WERI-Rb-1 (cell line): Measurements from ENCODE around the gene ZMYND10.

Experiments used
- DNase-seq: peaks from one replicate; pipeline ENCODE4 v3.0.0-alpha.2; 2020
- H3K27ac ChIP-seq: fragments of 250-450 bp; sonication (Bioruptor Pico); 2 replicates; pipeline ENCODE4 v1.5.1; 2020; ENCODE audit warnings: mild to moderate bottlenecking, moderate library complexity
- H3K27me3 ChIP-seq: fragments of 250-450 bp; sonication (Bioruptor Pico); 2 replicates; pipeline ENCODE4 v1.5.1; 2021; ENCODE audit warnings: mild to moderate bottlenecking, low read depth, moderate library complexity; ENCODE audit not compliant: insufficient read depth, severe bottlenecking
- H3K36me3 ChIP-seq: fragments of 250-450 bp; sonication (Bioruptor Pico); 2 replicates; pipeline ENCODE4 v1.5.1; 2020; ENCODE audit warnings: mild to moderate bottlenecking, moderate library complexity
- H3K4me3 ChIP-seq: 2 replicates; pipeline ENCODE4 v1.5.1; 2011; ENCODE audit warnings: low read depth, mild to moderate bottlenecking, control low read depth, low read length
- H3K9me3 ChIP-seq: fragments of 250-450 bp; sonication (Bioruptor Pico); 2 replicates; pipeline ENCODE4 v1.5.1; 2021; ENCODE audit warnings: mild to moderate bottlenecking, moderate library complexity; ENCODE audit not compliant: severe bottlenecking
- TF ChIP-seq, protein P1 (sequence below): IDR thresholded peaks from 2 replicates; pipeline ENCODE4 v1.5.1; 2011; ENCODE audit warnings: low read depth, mild to moderate bottlenecking, control low read depth, inconsistent platforms, low read length

Gene ZMYND10

DNA sequence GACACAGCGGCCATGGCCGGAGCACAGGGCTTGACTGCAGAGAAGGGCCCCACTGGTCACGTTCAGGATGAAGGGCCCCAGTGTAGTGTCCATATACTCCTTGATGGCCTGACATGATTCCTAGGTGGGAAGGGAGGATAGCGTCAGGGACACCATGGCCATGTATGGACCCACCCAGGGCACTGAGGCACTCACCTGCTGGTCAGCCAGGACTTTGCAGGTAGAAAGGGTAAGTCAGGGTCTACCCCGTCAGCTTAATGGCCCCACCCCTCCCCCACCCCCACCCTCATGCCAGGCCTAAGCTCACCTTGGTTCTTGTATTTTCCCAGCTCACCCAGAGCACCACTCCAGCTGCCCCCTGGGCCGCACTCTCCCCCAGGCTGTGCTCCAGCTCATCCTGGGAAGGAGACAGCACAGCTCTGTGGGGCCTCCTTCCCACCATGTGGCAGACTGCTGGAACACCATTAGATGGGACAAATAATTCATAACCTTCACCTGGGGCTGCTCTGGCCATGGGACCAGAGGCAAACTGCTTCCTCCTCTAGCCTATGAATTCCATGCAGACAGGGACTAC is 44.8 kb downstream of the ZMYND10 start:
- no peak for DNase-seq
- Histone ChIP-seq H3K36me3 (no peaks in the 10 kb centered on the region), H3K9me3 (no peaks in the 10 kb centered on the region), H3K4me3 (no peak overlapping the region), H3K27me3 (no peaks in the 10 kb centered on the region), H3K27ac (no peak overlapping the region)
- TF ChIP-seq, protein P1, sequence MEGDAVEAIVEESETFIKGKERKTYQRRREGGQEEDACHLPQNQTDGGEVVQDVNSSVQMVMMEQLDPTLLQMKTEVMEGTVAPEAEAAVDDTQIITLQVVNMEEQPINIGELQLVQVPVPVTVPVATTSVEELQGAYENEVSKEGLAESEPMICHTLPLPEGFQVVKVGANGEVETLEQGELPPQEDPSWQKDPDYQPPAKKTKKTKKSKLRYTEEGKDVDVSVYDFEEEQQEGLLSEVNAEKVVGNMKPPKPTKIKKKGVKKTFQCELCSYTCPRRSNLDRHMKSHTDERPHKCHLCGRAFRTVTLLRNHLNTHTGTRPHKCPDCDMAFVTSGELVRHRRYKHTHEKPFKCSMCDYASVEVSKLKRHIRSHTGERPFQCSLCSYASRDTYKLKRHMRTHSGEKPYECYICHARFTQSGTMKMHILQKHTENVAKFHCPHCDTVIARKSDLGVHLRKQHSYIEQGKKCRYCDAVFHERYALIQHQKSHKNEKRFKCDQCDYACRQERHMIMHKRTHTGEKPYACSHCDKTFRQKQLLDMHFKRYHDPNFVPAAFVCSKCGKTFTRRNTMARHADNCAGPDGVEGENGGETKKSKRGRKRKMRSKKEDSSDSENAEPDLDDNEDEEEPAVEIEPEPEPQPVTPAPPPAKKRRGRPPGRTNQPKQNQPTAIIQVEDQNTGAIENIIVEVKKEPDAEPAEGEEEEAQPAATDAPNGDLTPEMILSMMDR = no peak

DNA sequence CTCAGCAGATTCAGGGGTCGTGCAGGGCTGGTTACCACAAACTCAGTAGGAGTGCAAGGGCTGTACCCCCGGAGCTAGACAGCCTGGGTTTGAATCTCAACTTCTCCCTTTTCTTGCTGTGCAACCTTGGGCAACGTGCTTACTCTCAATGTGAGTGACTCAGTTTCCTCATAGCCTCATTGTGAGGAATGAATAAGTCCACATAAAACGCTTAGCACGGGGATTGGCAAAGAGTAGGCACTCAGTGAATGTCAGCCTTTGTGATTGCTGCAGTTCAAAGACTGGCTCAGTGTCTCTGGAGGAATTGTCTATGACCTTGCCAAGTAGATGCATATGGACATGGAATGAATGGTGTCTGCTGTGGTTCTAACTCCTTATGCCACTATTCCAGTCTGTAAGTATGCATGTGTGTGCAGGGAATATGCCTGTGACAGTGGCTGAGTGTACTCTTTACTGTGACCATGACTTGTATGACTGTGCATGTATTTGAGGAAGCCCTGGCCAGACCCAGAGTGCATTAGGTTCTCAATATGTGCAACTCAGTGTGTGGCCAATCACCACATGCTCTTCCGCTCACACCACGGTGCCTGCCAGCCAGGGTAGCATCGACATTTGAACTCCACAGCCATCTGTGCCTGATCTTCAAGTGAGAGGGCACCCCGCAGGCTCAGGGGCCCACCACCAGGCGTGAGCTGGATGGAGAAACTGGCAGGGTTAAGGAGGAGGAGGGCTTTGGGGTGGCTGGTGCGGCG is 45.4 kb downstream of the ZMYND10 start:
- no peaks in the 10 kb centered on the region for H3K27me3 ChIP-seq
- no peaks in the 10 kb centered on the region for H3K36me3 ChIP-seq
- H3K27ac ChIP-seq = peak overlapping the region; percentile 73
- DNase-seq = no peak
- H3K9me3 ChIP-seq = no peaks in the 10 kb centered on the region
- peak overlapping the region; percentile 86 for H3K4me3 ChIP-seq
- TF ChIP-seq, protein P1 = no peak

GRCh38 chr3:50299638-50299928 is 45.9 kb downstream of the ZMYND10 start:
- Histone ChIP-seq H3K27me3 (no peaks in the 10 kb centered on the region), H3K4me3 (peak overlapping the region; percentile 86), H3K27ac (peak overlapping the region; percentile 73), H3K36me3 (no peaks in the 10 kb centered on the region), H3K9me3 (no peaks in the 10 kb centered on the region)
- TF ChIP-seq, protein P1 = no peak
- DNase-seq = no peak

GRCh38 chr3:50298836-50299637 is 46.5 kb downstream of the ZMYND10 start, which contains the start of the genes HYAL3 and NAA80:
TSS of gene HYAL3 (minus strand) at chr3:50299405. CDS start at chr3:50295602, 3,803 bp downstream.
TSS of gene NAA80 (minus strand) at chr3:50299405. CDS start at chr3:50297463, 1,942 bp downstream.
- DNase-seq = peak; percentile 99

GRCh38 chr3:50297896-50298725 is 47.4 kb downstream of the ZMYND10 start:
- no peaks in the 10 kb centered on the region for H3K36me3 ChIP-seq
- H3K27me3 ChIP-seq = no peaks in the 10 kb centered on the region
- H3K9me3 ChIP-seq = no peaks in the 10 kb centered on the region
- no peak for DNase-seq
- peak overlapping the region; percentile 86 for H3K4me3 ChIP-seq
- TF ChIP-seq, protein P1 = no peak
- peak overlapping the region; percentile 64 for H3K27ac ChIP-seq

More at GRCh38 chr3:50298836-50299637, 46.5 kb downstream of the ZMYND10 start, which contains the start of the genes HYAL3 and NAA80:
- TF ChIP-seq, protein P1 = peak; percentile 37
- Histone ChIP-seq H3K4me3 (peak within 1 kb of the TSS; percentile 86), H3K27me3 (no peaks in the 10 kb centered on the region), H3K27ac (peak within 1 kb of the TSS; percentile 73), H3K9me3 (no peaks in the 10 kb centered on the region), H3K36me3 (no peaks in the 10 kb centered on the region)
